WERI-Rb-1 (cell line): ENCODE data around the gene PCP2.

Experiments used
- DNase-seq: peaks from one replicate; pipeline ENCODE4 v3.0.0-alpha.2; 2020
- H3K27ac ChIP-seq: fragments of 250-450 bp; sonication (Bioruptor Pico); 2 replicates; pipeline ENCODE4 v1.5.1; 2020; ENCODE audit warnings: mild to moderate bottlenecking, moderate library complexity
- H3K27me3 ChIP-seq: fragments of 250-450 bp; sonication (Bioruptor Pico); 2 replicates; pipeline ENCODE4 v1.5.1; 2021; ENCODE audit warnings: mild to moderate bottlenecking, low read depth, moderate library complexity; ENCODE audit not compliant: insufficient read depth, severe bottlenecking
- H3K36me3 ChIP-seq: fragments of 250-450 bp; sonication (Bioruptor Pico); 2 replicates; pipeline ENCODE4 v1.5.1; 2020; ENCODE audit warnings: mild to moderate bottlenecking, moderate library complexity
- H3K4me3 ChIP-seq: 2 replicates; pipeline ENCODE4 v1.5.1; 2011; ENCODE audit warnings: low read depth, mild to moderate bottlenecking, control low read depth, low read length
- H3K9me3 ChIP-seq: fragments of 250-450 bp; sonication (Bioruptor Pico); 2 replicates; pipeline ENCODE4 v1.5.1; 2021; ENCODE audit warnings: mild to moderate bottlenecking, moderate library complexity; ENCODE audit not compliant: severe bottlenecking
- CTCF ChIP-seq: IDR thresholded peaks from 2 replicates; pipeline ENCODE4 v1.5.1; 2011; ENCODE audit warnings: low read depth, mild to moderate bottlenecking, control low read depth, inconsistent platforms, low read length

Gene PCP2

GRCh38 chr19:7590256-7590655 is 43.3 kb downstream of the PCP2 start:
- no peak overlapping the region for H3K27ac ChIP-seq
- TF ChIP-seq CTCF: no peak

GRCh38 chr19:7589822-7590221 is 43.7 kb downstream of the PCP2 start:
- no peak for TF ChIP-seq CTCF
- Histone ChIP-seq H3K27ac (no peak overlapping the region), H3K9me3 (no peaks in the 10 kb centered on the region), H3K36me3 (no peaks in the 10 kb centered on the region), H3K27me3 (no peaks in the 10 kb centered on the region), H3K4me3 (no peak overlapping the region)
- DNase-seq: no peak

More at GRCh38 chr19:7590256-7590655, 43.3 kb downstream of the PCP2 start:
- Histone ChIP-seq H3K27me3 (no peaks in the 10 kb centered on the region), H3K9me3 (no peaks in the 10 kb centered on the region), H3K4me3 (no peak overlapping the region), H3K36me3 (no peaks in the 10 kb centered on the region)
- DNase-seq: no peak

- Histone ChIP-seq H3K4me3 (no peak overlapping the region), H3K27me3 (no peaks in the 10 kb centered on the region), H3K9me3 (no peaks in the 10 kb centered on the region), H3K36me3 (no peaks in the 10 kb centered on the region), H3K27ac (no peak overlapping the region)
- DNase-seq: no peak
- TF ChIP-seq CTCF: no peak
Measured at GRCh38 chr19:7582446-7582845, 51.1 kb downstream of the PCP2 start.
